ENCODE results near the gene ARHGAP18. TPM values are rescaled to one million over a fixed set of nuclear protein-coding genes. Genes with fewer than 3 reads are reported as not detected.
A peak's percentile ranks its signal among the peaks of the same experiment; 100 is the strongest.

The ARHGAP18 gene
- total RNA-seq, 6 experiments from 2014 or later, result 2.2 to 8.0 (median 2.9) TPM

DNA sequence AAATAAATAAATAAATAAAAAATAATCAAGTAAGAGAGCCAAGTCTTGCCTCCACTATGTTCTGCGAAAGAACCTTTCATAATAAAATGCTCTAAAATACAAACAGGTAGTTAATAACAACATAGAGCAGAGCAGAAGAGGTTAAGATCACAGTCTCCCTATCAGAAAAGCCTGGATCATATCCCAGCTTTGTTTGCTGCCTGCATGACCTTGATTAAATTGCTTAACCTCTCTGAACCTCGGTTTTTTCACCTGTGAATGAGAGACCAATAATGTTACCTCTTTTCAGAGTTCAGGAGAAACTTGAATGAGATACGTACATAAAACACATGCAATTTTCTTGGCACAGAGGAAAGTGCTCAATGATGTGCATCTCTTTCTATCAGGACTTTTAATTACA, 44.4 kb downstream of the ARHGAP18 start:
- no peaks in the 10 kb centered on the region for H3K27me3 ChIP-seq
- no peak overlapping the region for H3K27ac ChIP-seq
- no peak overlapping the region for H3K4me3 ChIP-seq
- peaks cover 0 to 20% (median 0%) of the 10 kb centered on the region in 4 donors for H3K4me1 ChIP-seq
- H3K36me3 ChIP-seq, result no peaks in the 10 kb centered on the region
- WGBS (ENCODE audit: insufficient coverage, low coverage, low lambda C conversion rate, missing lambda C conversion rate), result 44% methylated on average over 3 of the region's 3 CpGs
- ATAC-seq (peak; percentile 78 to 89 (median 88)), DNase-seq (no peak)
- no peaks in the 10 kb centered on the region for H3K9me3 ChIP-seq
- TF ChIP-seq, protein P1, sequence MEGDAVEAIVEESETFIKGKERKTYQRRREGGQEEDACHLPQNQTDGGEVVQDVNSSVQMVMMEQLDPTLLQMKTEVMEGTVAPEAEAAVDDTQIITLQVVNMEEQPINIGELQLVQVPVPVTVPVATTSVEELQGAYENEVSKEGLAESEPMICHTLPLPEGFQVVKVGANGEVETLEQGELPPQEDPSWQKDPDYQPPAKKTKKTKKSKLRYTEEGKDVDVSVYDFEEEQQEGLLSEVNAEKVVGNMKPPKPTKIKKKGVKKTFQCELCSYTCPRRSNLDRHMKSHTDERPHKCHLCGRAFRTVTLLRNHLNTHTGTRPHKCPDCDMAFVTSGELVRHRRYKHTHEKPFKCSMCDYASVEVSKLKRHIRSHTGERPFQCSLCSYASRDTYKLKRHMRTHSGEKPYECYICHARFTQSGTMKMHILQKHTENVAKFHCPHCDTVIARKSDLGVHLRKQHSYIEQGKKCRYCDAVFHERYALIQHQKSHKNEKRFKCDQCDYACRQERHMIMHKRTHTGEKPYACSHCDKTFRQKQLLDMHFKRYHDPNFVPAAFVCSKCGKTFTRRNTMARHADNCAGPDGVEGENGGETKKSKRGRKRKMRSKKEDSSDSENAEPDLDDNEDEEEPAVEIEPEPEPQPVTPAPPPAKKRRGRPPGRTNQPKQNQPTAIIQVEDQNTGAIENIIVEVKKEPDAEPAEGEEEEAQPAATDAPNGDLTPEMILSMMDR (IDR thresholded peaks at IDR 0.05), result no peak
- TF ChIP-seq POLR2A (IDR thresholded peaks at IDR 0.05), result no peak
- intact Hi-C loops (cut with DNase I), result no loop called here

DNA sequence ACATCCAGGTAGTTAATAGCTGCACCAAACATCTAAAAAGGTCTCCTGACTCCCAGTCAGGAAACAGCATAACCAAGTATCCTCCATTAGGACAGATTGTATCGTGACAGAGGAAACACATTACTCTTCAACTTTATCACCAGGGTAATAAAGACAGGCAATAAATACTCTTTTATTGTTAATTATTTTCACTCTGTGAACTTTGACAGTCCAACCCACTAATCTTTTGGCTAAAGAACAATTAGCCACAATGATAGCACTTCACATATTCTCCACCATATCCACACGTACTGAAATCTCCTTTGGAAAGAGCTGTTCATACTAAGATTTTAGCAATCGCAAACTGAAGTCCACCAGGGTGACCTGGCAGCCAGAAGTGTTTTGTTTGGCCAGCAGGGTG, 46.4 kb downstream of the ARHGAP18 start:
- intact Hi-C loops (cut with DNase I), result no loop called here
- H3K27me3 ChIP-seq, result no peaks in the 10 kb centered on the region
- H3K4me3 ChIP-seq, result no peak overlapping the region
- peaks cover 0 to 20% (median 0%) of the 10 kb centered on the region in 4 donors for H3K4me1 ChIP-seq
- H3K9me3 ChIP-seq, result no peaks in the 10 kb centered on the region
- TF ChIP-seq POLR2A (IDR thresholded peaks at IDR 0.05), result no peak
- TF ChIP-seq, protein P1 (IDR thresholded peaks at IDR 0.05), result no peak
- H3K27ac ChIP-seq, result no peak overlapping the region
- no peak for ATAC-seq
- 36% methylated on average over 3 of the region's 3 CpGs for WGBS (ENCODE audit: insufficient coverage, low coverage, low lambda C conversion rate, missing lambda C conversion rate)
- H3K36me3 ChIP-seq, result no peaks in the 10 kb centered on the region
- no peak for DNase-seq

GRCh38 chr6:129662980-129663431, 47.0 kb downstream of the ARHGAP18 start:
- no peaks in the 10 kb centered on the region for H3K9me3 ChIP-seq
- H3K36me3 ChIP-seq, result no peaks in the 10 kb centered on the region
- DNase-seq (no peak), ATAC-seq (no peak)
- no peak overlapping the region for H3K27ac ChIP-seq
- no peaks in the 10 kb centered on the region for H3K27me3 ChIP-seq
- no peak overlapping the region for H3K4me3 ChIP-seq
- intact Hi-C loops (cut with DNase I), result no loop called here
- 89% methylated on average over 3 of the region's 4 CpGs for WGBS (ENCODE audit: insufficient coverage, low coverage, low lambda C conversion rate, missing lambda C conversion rate)
- peaks cover 0 to 20% (median 0%) of the 10 kb centered on the region in 4 donors for H3K4me1 ChIP-seq
- no peak for TF ChIP-seq POLR2A (IDR thresholded peaks at IDR 0.05)
- TF ChIP-seq, protein P1 (IDR thresholded peaks at IDR 0.05), result no peak

- ATAC-seq, result no peak
Measured at GRCh38 chr6:129662406-129662766, 47.6 kb downstream of the ARHGAP18 start.

More at GRCh38 chr6:129662406-129662766, 47.6 kb downstream of the ARHGAP18 start:
- no peak overlapping the region for H3K27ac ChIP-seq
- no peaks in the 10 kb centered on the region for H3K27me3 ChIP-seq
- 57% methylated on average over 1 of the region's 2 CpGs for WGBS (ENCODE audit: insufficient coverage, low coverage, low lambda C conversion rate, missing lambda C conversion rate)
- no peak overlapping the region for H3K4me3 ChIP-seq
- TF ChIP-seq POLR2A (IDR thresholded peaks at IDR 0.05), result no peak
- TF ChIP-seq, protein P1 (IDR thresholded peaks at IDR 0.05), result no peak
- H3K36me3 ChIP-seq, result no peaks in the 10 kb centered on the region
- intact Hi-C loops (cut with DNase I), result no loop called here
- H3K9me3 ChIP-seq, result no peaks in the 10 kb centered on the region
- H3K4me1 ChIP-seq, result peaks cover 0 to 14% (median 0%) of the 10 kb centered on the region in 4 donors
- DNase-seq, result no peak
